GM12891 (cell line): ENCODE measurements around the gene TRIM38.

Experiments
- POLR2A ChIP-seq: IDR thresholded peaks from 2 replicates; pipeline ENCODE4 v1.6.1; 2011; ENCODE audit warnings: low read depth, low read length, control low read depth
- POLR2AphosphoS5 ChIP-seq: IDR thresholded peaks from 2 replicates; pipeline ENCODE4 v1.6.1; 2011; ENCODE audit warnings: low read depth, low read length, control low read depth
- POU2F2 ChIP-seq: IDR thresholded peaks from 2 replicates; pipeline ENCODE4 v1.6.1; 2011; ENCODE audit warnings: low read depth, mild to moderate bottlenecking, control low read depth, low read length, moderate library complexity
- TAF1 ChIP-seq: IDR thresholded peaks from 2 replicates; pipeline ENCODE4 v1.6.1; 2011; ENCODE audit warnings: low read depth, low read length, control low read depth

DNA sequence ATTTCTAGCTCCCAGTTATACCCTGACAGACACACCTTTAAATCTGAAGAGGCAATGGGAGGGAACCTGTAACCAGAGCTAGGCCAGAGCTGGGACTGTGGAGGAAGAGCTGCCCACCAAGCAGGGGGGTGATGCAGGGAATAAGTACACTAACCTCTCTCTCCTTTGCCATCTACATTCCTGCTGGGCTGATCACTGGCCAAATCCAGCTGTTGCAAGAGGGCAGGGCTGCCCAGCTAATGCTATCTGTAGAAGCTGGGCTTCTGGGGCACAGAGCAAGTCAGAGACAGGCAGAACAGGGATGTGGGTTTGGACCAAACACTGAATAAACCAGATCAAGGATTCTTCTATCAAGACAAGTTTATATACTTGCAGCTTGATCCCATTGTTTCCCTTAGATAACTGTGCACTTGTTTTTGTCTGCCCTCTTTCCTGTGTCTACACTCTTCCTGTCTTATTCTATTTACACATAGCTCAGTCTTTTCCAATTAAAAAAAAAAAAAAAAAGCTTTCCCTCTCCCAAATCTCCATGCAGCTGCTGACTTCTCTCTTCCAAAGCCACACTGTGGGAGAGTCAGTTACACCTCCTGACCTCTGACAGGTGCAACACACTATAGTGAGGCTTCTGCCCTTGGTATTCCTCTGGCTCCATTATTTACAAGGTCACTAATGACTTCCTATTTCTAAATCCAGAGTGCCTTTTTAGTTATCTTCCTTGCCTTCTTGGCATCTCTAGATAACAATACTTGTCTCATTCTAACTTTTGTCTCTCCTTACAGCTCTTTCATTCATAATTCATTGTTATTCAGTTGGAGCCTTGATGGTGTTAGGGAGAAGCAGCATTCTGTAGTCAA is 43.7 kb downstream of the TRIM38 start:
- no peak for TF ChIP-seq POLR2AphosphoS5
- TF ChIP-seq POLR2A = no peak
- no peak for TF ChIP-seq TAF1
- no peak for TF ChIP-seq POU2F2
